GM23248 (cell line): ENCODE results near the gene CENPX.

ENCODE experiments used
- EZH2 ChIP-seq: fragments of 200-600 bp; sonication (generic); IDR thresholded peaks from 2 replicates; pipeline ENCODE4 v1.6.1; 2018; ENCODE audit warnings: antibody characterized with exemption, mild to moderate bottlenecking; ENCODE audit not compliant: insufficient read depth, poor library complexity, severe bottlenecking
- EZH2phosphoT487 ChIP-seq: fragments of 200-600 bp; sonication (generic); IDR thresholded peaks from 2 replicates; pipeline ENCODE4 v1.6.1; 2018; ENCODE audit warnings: antibody characterized with exemption, moderate library complexity, mild to moderate bottlenecking, low read depth; ENCODE audit not compliant: insufficient read depth

DNA sequence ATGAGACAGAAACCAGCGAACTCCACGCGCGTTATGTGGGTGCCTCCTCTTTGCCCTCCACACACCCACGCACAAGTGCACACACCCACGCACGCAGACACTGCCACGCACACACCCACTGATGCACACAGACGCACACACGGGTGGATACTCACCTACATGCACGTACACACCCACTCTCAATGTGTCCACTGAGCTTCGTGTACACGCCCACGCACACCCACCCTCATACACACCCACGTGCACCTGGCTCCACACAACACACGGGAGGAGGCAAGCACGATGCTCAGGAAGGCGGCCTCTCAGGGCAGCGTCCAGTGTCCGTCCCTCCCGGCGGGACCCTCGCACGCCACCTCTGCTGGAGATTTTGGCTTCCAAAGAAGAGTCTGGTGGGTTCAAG, 24.7 kb upstream of the CENPX start:
- TF ChIP-seq EZH2phosphoT487 (no peak), EZH2 (no peak)
